MCF 10A (cell line): ENCODE data around the gene TCEAL8. TPM values are rescaled to one million over a fixed set of nuclear protein-coding genes. Genes with fewer than 3 reads are reported as not detected.

Experiments used
- BruUV-seq: library from RNA; stranded (reverse); fragments of 400-500 nt; replicated peaks from 2 replicates; lab custom pipeline; 2021; lab: Mats Ljungman, UMichigan
- CTCF ChIA-PET: fragments of 300-600 bp; sonication (Branson Sonifier 250); formaldehyde crosslinking; extraction: SDS; loops from one replicate; lab custom pipeline; 2021; ENCODE audit warnings: antibody characterized with exemption, inconsistent platforms; lab: Yijun Ruan, JAX
- POLR2A ChIA-PET: fragments of 300-600, 350-650 bp; sonication (Branson Sonifier 250); formaldehyde crosslinking; extraction: SDS; loops from one replicate; lab custom pipeline; 2020; ENCODE audit warnings: antibody characterized with exemption, inconsistent platforms; lab: Yijun Ruan, JAX
- DNase-seq: peaks from one replicate; pipeline ENCODE4 v3.0.0-alpha.2; 2018; ENCODE audit not compliant: unreplicated experiment
- H3K27ac Mint-ChIP-seq: one replicate; pipeline ENCODE4 v1.8.0; 2022; ENCODE audit warnings: mild to moderate bottlenecking, low read depth, mixed read lengths; ENCODE audit not compliant: unreplicated experiment
- H3K27me3 Mint-ChIP-seq: one replicate; pipeline ENCODE4 v1.8.0; 2022; ENCODE audit warnings: mixed read lengths; ENCODE audit not compliant: insufficient read depth, unreplicated experiment
- H3K36me3 Mint-ChIP-seq: one replicate; pipeline ENCODE4 v1.8.0; 2022; ENCODE audit warnings: mild to moderate bottlenecking, moderate library complexity, mixed read lengths; ENCODE audit not compliant: insufficient read depth, unreplicated experiment
- H3K4me1 Mint-ChIP-seq: one replicate; pipeline ENCODE4 v1.8.0; 2022; ENCODE audit warnings: mixed read lengths; ENCODE audit not compliant: insufficient read depth, unreplicated experiment
- H3K4me3 Mint-ChIP-seq: one replicate; pipeline ENCODE4 v1.8.0; 2022; ENCODE audit warnings: mild to moderate bottlenecking, moderate library complexity, mixed read lengths; ENCODE audit not compliant: unreplicated experiment
- H3K9me3 Mint-ChIP-seq: one replicate; pipeline ENCODE4 v1.8.0; 2022; ENCODE audit warnings: mixed read lengths; ENCODE audit not compliant: unreplicated experiment
- CTCF ChIP-seq: fragments of 200-600 bp; IDR thresholded peaks from one replicate; pipeline ENCODE4 v1.8.0; 2022; ENCODE audit warnings: antibody characterized with exemption, mild to moderate bottlenecking; ENCODE audit not compliant: unreplicated experiment
- intact Hi-C: fragments of 100-400 bp; cut with micrococcal nuclease; formaldehyde crosslinking; loops from 2 replicates; pipeline ENCODE4 v1.14.1; 2022
- total RNA-seq: library from RNA; stranded (reverse); gene quantifications from 2 replicates; pipeline ENCODE4 v1.2.3, GENCODE V29; 2022

The TCEAL8 gene
- total RNA-seq, 1 experiment from 2014 or later: 20.2 TPM

DNA sequence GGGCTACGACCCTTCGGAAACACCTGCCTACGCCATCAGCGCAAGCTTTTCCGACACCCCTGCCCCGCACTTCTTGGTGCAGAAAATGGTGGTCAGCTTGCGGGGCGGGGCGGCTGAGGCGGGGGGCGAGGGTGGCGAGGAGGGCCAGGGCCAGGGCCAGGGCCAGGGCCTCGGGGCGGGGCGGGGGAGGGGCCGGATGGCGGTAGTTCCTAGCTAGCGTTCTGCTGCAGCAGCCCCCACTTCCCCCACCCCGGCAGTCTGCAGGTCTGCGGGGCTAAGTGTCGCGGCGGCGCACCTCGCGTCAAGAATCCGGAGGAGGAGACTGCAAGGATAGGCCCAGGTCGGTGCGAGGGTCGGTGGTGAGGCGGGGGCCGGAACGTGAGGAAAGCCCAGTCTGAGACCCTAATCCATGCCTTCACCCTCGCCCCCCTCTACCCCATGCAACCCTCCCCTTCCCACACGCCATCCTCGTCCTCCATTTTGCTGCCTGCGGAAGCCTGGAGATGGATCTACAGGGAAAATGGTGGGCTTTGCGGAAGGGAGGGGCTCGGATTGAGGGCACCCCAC lies 39.4 kb downstream of the TCEAL8 start:
- POLR2A ChIA-PET: interaction anchor here (0.6 kb wide), 1 partner anchor 57 kb away, joined by 3 read pairs; no protein-coding TSS in a partner anchor
- H3K9me3 Mint-ChIP-seq: no peaks in the 10 kb centered on the region
- TF ChIP-seq CTCF: no peak
- no peak overlapping the region for H3K4me3 Mint-ChIP-seq
- intact Hi-C loops: no loop called here
- H3K4me1 Mint-ChIP-seq: no peaks in the 10 kb centered on the region
- no peak for DNase-seq
- no peaks in the 10 kb centered on the region for H3K36me3 Mint-ChIP-seq
- CTCF ChIA-PET: no interaction called here
- peaks cover 51% of the 10 kb centered on the region for H3K27me3 Mint-ChIP-seq
- no TSS peak for BruUV-seq
- H3K27ac Mint-ChIP-seq: no peak overlapping the region

DNA sequence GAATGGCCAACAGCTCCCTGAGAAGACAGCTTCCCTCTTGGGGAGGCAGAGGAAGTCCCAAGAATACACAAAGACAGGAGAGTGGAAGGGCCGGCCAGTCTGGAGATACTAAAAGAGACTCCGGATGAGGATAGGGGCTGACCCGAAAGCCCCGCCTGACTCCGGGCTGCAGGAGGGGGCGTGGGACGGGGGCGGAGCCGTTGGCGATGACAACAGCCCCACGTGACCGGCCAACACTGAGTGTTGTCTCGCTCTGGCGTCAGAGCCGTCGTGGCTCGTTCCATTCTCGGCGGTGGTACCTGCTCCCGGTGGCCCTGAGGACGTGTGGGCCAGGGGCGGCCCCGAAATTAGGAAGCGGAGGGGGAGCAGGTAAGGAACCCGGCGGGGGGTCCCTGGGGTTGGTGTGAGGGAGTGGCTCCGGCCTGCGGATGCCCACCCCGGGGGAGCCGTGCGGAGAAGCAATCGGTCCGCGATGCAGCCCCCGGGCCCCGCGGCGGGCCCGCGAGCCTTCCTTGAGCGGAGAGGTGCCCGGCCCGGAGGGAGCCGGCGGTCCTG lies 40.0 kb downstream of the TCEAL8 start, which contains the start of gene BEX4:
Gene BEX4, plus strand, starts transcription at position 239 of the 555 bp plus-strand sequence. CDS start 1,046 bp downstream, outside the sequence.
- no peaks in the 10 kb centered on the region for H3K36me3 Mint-ChIP-seq
- peaks cover 51% of the 10 kb centered on the region for H3K27me3 Mint-ChIP-seq
- no peak within 1 kb of the TSS for H3K4me3 Mint-ChIP-seq
- DNase-seq: no peak
- intact Hi-C loops: no loop called here
- H3K27ac Mint-ChIP-seq: no peak within 1 kb of the TSS
- no peaks in the 10 kb centered on the region for H3K9me3 Mint-ChIP-seq
- POLR2A ChIA-PET: interaction anchor here (0.6 kb wide), 1 partner anchor 57 kb away, joined by 3 read pairs; no protein-coding TSS in a partner anchor
- no peak for TF ChIP-seq CTCF
- BruUV-seq: no TSS peak
- H3K4me1 Mint-ChIP-seq: no peaks in the 10 kb centered on the region
- CTCF ChIA-PET: no interaction called here

DNA sequence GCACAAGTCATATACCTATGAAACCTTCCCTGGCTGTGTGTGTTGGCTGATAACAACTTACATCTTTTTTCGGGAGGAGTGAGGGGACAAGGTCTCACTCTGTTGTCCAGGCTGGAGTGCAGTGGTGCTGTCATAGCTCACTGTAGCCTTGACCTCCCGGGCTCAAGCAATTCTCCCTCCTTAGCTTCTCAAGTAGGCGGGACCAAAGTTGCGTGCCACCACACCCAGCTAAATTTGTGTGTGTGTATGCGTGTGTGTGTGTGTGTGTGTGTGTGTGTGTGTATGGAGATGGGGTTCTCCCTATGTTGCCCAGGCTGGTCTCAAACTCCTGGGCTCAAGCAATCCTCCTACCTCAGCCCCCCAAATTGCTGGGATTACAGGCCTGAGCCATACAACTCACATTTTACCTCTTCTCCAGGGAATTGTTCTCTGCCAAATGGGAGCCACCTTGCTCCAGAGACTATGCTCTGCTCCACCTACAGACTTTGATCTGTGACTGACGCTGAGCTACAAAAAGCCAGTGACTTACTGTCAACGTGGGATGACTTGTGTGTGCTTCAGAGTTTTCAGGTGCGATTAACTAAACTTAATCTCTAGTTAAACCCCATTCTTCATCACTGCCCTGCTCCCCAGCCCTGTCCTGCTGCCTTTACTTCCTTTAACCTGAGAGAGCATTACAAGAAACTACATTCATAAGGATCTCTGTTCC lies 42.1 kb downstream of the TCEAL8 start:
- ChIA-PET CTCF (interaction anchor here (0.6 to 2.5 kb wide), 4 partner anchors 8 to 251 kb away, joined by 3 to 13 read pairs (median 6); no protein-coding TSS in a partner anchor), POLR2A (no interaction called here)
- Mint-ChIP-seq H3K9me3 (no peaks in the 10 kb centered on the region), H3K4me3 (no peak overlapping the region), H3K4me1 (no peaks in the 10 kb centered on the region), H3K27me3 (peaks cover 38% of the 10 kb centered on the region), H3K36me3 (no peaks in the 10 kb centered on the region), H3K27ac (no peak overlapping the region)
- BruUV-seq: no TSS peak
- DNase-seq: no peak
- TF ChIP-seq CTCF: no peak
- intact Hi-C loops: no loop called here
